HG02981 (cell line): ENCODE results near the gene FBXL12.
"Not testable (repeated sequence)": the region's sequence is repeated elsewhere in the genome, so short reads cannot be mapped to it uniquely, and the experiment has no call there.

Source experiments
- ATAC-seq: cut with Tn5 transposase; IDR thresholded peaks from one replicate; pipeline ENCODE4 v1.9.1; 2021; ENCODE audit warnings: mild to moderate bottlenecking, moderate library complexity; ENCODE audit not compliant: unreplicated experiment

The FBXL12 gene, protein sequence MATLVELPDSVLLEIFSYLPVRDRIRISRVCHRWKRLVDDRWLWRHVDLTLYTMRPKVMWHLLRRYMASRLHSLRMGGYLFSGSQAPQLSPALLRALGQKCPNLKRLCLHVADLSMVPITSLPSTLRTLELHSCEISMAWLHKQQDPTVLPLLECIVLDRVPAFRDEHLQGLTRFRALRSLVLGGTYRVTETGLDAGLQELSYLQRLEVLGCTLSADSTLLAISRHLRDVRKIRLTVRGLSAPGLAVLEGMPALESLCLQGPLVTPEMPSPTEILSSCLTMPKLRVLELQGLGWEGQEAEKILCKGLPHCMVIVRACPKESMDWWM

DNA sequence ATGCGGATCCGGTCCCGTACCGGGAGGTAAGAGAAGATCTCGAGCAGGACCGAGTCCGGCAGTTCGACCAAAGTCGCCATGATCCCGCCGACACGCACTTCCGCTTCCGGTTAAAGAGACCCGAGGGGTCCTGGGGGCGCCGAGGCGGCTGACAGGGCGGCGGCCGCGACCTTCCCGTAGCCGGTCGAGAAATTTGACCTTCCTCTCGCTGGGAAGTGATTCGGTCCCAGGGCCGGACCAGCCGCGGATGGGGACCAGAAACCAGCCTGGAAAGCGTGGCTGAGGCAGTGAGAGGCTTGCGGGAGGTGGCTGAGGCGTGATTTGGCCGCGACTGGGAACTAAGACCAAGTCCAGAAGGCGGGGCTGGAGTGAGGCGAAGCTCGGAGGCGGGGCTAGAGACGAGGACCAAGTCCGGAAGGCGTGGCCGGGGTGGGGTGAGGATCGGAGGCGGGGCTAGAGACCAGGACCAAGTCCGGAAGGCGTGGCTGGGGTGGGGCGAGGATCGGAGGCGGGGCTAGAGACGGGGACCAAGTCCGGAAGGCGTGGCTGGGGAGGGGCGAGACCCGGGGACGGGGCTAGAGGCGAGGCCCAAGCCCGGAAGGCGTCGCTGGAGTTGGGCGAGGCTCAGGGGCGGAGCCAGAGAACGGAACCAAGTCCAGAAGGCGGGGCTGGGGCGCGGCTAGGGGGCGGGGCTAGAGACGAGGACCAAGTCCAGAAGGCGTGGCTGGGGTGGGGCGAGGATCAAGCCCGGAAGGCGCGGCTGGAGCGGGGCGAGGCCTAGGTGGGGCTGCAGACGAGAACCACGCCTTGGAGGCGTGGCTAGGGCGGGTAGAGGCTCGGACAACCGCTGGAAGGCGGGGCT is at the start of gene FBXL12:
TSS of gene FBXL12 (minus strand) at position 346 of the 862 bp plus-strand sequence. CDS start at position 80, 266 bp downstream.
- ATAC-seq, result peak; percentile 79

- no peak for ATAC-seq
Observed at GRCh38 chr19:9865732-9866501, 47.0 kb upstream of the FBXL12 start.

- ATAC-seq, result no peak
Observed at GRCh38 chr19:9863759-9864158, 44.9 kb upstream of the FBXL12 start.

DNA sequence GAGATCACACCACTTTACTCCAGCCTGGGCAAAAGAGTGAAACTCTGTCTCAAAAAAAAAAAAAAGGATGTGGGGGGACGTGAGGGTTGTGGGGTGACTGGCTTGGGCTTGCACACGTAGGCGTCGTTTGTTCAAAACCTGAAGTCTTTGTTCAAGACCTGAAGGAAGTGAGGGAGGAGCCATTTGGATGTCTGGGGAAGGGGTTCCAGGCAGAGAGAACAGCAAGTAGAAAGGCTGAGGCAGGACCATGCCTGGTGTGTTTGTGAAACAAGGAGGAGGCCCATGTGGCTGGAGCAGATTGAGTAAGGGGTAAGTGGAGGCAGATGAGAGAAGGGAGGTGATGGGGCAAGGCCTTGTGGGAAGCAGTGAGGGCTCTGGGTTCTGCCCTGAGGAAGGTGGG is 44.1 kb upstream of the FBXL12 start:
- ATAC-seq, result no peak

DNA sequence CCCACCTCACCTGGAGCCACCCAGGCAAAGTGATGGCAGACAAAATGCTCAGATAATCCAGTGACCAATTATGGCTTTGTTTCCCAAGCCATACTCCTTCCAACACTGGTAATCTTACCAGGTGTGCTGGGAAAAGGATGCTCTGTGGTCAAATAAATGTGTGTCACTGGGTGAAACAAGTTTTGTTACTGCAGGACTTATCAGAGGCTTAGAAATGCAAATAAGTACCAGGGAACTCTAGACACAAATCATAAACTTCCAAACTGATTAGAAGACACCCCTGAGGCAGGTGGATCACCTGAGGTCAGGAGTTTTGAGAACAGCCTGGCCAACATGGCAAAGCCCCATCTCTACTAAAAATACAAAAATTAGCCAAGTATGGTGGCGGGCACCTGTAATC is 42.6 kb upstream of the FBXL12 start:
- ATAC-seq, result no peak

- no peak for ATAC-seq
Observed at GRCh38 chr19:9860407-9860806, 41.5 kb upstream of the FBXL12 start.

DNA sequence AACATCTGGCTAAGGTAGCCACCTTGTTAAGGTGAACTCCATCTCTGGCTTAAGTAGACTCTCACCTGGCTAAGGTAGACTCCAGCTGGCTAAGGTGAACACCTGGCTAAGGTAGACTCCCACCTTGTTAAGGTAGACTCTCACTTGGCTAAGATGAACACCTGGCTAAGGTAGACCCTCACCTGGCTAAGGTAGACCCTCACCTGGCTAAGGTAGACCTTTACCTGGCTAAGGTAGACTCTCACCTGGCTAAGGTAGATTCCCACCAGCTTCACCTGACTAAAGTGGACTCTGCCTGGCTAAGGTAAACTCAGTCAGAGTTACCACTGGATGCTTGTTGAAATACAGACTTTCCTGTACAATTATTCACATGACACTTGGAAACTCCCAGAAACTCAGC is 39.9 kb upstream of the FBXL12 start:
- no peak for ATAC-seq

- ATAC-seq, result no peak
Observed at GRCh38 chr19:9857920-9858746, 39.3 kb upstream of the FBXL12 start.

DNA sequence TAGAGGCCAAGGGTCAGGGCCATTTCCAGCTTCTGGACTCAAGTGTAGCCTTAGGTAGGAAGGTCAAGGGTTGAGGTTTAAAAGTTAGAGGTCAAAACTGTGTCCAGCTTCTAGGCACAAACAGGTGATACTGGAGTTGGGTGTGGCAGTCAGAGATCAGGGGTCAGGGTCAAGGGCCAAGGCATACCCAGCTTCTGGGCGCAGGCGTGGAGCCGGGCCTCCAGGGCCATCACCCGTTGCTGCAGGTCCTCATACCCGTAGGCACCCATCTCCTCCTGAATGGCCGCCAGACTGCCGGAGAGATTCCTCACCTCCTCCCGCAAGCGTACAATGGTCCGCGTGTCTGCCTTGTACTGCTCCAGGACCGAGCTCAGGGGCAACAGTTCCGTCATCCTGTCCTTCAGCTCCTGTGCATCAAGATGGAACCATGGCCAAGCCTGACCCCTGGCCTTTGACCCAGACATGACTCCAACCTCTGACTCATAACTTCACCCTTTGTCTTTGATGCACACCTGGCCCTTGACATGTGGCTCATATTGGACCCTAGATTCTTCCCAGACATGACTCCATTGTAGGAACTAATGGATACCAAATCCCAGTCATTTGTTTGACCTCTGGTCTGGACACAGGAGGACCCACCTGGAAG is 38.3 kb upstream of the FBXL12 start:
- no peak for ATAC-seq

GRCh38 chr19:9856609-9857008 is 37.7 kb upstream of the FBXL12 start:
- no peak for ATAC-seq

- ATAC-seq, result no peak
Observed at GRCh38 chr19:9854282-9854846, 35.5 kb upstream of the FBXL12 start.

DNA sequence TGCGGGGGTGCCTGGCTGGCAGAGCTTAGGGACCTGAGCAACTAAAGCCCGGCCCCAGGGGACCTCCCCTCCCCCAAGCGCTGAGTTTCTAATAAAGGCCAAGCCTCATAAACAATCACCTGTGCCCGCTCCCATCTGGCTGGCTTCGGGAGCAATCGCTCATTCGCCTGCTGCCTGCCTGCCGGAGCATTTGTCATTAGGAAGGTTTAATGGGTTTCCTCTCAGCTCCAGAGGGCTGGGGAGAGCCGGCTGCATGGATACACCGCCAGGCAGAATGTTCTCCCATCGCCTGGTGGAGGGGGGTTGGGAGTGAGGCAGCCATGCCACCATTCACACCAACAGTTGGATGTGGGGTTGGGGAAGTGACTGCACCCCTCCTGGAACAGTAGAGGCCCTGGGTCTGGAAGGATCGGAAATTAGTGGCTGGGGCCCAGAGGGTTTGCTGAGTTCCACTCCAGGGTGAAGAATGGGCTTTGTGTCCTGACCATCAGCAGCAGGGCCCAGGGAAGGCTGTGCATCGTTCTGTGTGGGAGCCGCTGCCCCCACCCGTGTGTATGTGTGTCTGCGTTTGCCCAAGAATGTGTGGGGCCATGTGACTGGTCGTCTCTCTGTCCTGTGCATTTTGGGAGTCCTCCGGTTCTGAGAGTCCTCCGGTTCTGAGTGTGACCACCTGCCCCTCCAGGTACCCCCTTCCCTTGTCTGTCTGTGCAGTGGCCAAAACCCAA is 31.5 kb upstream of the FBXL12 start:
- ATAC-seq, result no peak

DNA sequence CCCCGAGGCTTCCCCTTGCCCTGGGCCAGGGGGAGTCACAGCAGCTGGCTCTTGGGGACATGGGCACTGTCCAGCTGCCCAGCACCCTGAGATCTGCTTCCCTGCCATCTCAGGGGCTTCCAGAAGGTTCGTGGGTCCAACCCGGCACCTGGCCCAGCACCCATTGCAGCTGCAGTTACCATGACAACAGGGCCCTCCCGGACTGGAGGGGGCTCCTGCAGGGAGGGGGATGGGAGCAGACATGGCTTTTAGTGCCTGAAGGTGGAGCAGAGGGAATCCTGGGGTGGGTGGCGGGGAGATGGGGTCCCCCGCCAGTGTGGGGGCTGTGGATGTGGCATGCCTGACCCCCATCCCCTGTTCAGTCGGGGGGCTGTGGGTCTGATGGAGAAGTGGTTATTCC is 30.9 kb upstream of the FBXL12 start:
- no peak for ATAC-seq

DNA sequence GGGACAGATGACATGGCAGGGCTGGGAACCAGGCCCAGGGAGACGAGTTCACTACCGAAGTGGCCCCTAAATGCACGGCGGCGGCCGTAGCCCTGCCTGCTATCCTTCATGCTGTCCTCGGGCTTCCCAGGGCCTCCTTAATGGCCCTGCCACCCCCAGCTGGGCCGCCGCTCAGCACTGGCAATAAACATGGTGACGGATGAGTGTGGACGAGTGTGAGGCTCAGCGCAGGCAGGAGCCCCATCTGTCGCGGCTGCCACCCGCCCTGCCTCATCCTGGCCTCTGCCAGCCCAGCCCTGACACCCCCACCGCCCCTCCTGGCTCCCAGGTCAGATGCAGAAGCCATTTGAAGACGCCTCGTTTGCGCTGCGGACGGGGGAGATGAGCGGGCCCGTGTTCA is 29.9 kb upstream of the FBXL12 start:
- no peak for ATAC-seq

DNA sequence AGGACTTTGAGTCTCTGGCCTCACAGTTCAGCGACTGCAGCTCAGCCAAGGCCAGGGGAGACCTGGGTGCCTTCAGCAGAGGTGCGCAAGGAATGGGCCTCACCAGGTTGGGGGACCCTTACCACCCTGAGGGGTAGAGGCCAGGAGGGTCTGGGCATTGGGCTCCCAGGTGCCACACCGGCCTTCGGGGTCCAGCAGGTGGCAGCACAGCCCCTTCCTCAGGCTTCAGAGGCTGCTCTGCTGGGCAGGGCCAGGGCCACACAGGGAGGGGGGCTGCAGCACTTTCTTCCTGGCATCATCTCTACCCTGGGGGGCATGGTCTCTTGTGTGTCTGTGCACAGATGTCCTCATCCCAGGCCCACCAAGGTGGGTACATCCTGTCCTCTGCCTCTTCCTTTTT is 29.2 kb upstream of the FBXL12 start:
- no peak for ATAC-seq

GRCh38 chr19:9847087-9847671 is 28.3 kb upstream of the FBXL12 start:
- no peak for ATAC-seq

- ATAC-seq, result not testable (repeated sequence)
Observed at GRCh38 chr19:9843626-9844273, 24.9 kb upstream of the FBXL12 start.
